ENCODE measurements around the gene HP1BP3.
"Not testable (repeated sequence)": the region's sequence is repeated elsewhere in the genome, so short reads cannot be mapped to it uniquely, and the experiment has no call there.

HP1BP3 gene

GRCh38 chr1:20726932-20727745, 60.0 kb downstream of the HP1BP3 start:
- no peak for DNase-seq

GRCh38 chr1:20726118-20726911, 60.8 kb downstream of the HP1BP3 start:
- DNase-seq: no peak

DNA sequence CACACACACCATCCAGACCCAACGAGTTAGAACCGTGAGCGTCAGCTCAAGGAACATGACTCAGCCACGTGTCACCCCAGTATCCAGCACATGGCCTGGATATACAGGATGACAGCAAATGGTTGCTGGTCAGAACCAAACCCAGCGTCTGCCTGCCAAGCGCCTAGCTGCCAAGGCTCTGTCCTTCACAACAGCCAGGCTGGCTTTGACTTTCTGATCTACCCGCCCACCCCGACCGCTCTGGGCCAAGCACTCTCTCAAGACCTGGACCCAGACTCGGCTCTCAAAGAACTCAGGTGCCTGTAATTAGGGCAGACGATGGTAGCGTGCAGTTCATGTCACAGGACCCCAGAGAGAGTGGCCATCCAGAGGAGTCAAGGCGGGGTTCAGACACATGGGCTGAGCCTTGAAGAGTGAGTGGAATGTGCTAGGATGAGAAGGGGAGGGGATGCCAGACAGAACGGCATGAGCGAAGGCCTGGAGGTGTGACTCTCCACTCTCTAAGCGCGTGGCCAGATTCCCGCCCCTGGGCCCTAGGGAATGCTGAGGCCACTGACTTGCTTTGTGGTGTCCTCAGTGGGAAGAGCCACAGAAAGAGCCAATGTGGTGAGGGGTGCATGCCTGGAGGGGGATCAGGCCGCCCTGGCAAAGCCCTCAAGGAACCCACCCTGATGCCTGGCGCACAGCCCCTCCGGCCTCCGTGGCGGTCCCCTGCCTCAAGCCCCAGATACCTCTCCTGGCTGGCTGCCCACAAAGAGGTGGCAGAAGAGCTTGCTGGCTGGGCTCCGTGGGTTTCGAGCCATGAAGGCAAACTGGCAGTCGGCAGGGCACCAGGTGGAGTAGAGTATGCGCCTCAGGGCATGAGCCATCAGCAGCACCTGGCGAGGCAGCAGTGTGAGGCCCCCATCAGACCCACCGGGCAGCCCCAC, 61.7 kb downstream of the HP1BP3 start:
- DNase-seq: no peak

DNA sequence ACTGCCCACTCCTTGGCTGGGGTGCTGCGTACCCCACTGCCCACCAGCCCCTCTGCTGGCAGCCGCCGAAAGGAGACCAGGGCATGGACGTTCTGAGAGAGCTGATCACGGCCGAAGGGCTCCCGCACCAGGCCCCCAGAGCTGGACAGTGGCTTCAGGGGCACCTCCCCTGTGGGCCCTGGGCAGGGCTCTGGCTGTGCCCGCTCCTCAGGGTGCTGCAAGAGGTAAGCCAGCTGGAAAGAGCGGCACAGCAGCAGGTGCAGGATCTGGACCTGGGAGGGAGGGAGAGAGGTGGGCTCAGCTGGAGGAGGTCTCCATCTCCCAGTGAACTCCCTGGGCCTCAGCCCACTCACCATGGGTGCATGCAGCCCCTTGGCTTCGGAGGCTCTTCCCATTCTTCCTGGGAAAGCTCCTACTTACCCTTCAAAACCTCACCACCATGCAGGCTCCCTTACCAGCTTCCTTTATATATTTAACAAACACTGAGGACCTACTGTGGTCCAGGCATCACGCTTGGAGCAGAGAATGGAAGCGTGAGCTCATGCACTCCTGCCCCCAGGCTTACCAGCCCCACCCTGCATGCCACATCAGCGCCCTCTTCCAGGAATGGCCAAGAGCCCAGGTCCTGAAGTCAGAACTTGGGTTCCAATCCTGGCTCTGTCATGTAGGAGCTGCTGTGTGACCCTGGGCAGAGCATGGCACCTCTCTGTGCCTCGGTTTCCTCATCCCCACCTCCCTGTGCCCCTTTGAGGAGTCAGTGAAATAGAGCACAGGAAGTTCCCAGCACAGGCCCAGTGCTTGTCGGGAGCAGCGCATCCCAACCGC, 62.5 kb downstream of the HP1BP3 start:
- DNase-seq: no peak

GRCh38 chr1:20723537-20724363, 63.4 kb downstream of the HP1BP3 start:
- DNase-seq: no peak

- DNase-seq: no peak
Measured at GRCh38 chr1:20723159-20723536, 64.0 kb downstream of the HP1BP3 start.

- no peak for DNase-seq
Measured at GRCh38 chr1:20721117-20722061, 65.7 kb downstream of the HP1BP3 start.

GRCh38 chr1:20720631-20721091, 66.4 kb downstream of the HP1BP3 start:
- DNase-seq: no peak

DNA sequence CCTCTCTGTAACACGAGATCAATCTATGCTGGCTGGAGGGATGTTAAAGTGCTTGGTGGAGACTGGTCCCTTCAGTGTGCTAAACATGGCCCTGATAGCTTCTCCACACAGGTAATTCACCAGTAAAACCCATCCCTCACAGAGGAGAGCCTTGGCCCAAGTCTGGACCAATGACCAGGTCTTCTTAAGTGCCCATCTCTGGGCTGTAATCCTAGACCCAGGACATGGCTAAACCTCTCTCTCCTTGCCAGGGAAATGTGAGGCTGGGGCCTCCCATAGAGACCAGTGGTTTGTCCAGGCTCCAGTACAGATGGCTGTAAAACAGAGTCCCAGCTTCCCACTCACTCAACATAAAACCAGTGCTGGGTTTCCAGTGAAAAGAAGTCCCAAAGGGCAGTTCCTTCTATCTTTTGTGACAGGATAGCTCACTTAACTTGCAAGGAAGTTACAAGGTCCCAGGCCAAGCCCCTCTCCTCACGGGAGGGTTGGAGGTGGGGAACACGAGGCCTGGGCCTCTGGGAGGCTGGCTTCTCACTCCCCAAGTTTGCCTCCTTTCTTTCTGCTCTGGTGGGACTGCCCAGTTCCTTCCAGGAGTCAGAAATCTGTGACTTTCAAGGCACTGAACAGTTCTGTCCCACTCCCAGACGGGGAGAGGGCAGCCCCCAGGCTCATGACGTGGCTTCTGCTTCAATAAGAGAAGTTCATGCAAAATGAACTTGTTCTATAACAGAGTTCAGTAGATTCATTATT, 67.1 kb downstream of the HP1BP3 start:
- no peak for DNase-seq

DNA sequence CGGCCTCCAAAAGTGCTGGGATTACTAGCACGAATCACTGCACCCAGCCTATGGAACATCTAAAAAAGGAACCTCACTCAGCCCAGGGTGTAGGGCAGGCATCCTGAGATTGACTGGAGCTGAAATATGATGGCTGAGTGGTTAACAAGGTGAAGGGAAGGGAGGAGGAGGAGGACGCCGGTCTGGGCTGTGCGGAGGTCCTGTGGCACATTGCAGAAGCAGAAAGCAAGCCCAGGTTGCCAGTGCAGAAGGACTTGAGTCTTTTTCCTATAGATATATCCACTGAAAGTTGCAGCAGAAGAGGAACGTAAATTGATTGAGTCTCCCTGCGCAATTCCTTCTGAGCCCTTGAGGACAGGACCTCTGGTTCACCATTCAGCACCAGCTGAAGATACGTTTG, 67.8 kb downstream of the HP1BP3 start:
- no peak for DNase-seq

GRCh38 chr1:20718343-20718882, 68.7 kb downstream of the HP1BP3 start:
- DNase-seq: not testable (repeated sequence)

GRCh38 chr1:20717452-20718342, 69.4 kb downstream of the HP1BP3 start, which contains the start of gene KIF17:
TSS of gene KIF17 (minus strand) at chr1:20718007. CDS start at chr1:20717706, 301 bp downstream.
- peak in 4 of 5 experiments; percentile 42 to 72 (median 62) for DNase-seq

DNA sequence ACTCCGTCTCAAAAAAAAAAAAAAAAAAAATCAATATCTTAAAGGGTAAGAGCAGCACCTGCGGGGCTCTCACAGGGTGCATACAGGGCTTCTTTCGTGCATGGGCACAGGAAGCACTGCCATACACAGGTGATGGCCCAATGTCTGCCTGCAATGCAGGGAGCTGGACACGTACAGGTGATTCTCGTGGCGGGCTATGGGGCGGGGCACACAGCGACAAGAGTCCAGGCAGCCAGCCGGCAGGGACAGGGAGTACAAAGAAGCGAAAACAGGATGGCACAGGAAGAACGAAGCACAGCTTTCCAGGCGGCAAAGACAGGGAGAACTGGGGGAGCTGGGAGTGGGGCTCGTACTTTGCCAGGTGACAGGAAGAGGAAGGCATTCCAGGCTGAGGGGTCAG, 70.9 kb downstream of the HP1BP3 start:
- no peak for DNase-seq

GRCh38 chr1:20715406-20715805, 71.7 kb downstream of the HP1BP3 start:
- DNase-seq: no peak

DNA sequence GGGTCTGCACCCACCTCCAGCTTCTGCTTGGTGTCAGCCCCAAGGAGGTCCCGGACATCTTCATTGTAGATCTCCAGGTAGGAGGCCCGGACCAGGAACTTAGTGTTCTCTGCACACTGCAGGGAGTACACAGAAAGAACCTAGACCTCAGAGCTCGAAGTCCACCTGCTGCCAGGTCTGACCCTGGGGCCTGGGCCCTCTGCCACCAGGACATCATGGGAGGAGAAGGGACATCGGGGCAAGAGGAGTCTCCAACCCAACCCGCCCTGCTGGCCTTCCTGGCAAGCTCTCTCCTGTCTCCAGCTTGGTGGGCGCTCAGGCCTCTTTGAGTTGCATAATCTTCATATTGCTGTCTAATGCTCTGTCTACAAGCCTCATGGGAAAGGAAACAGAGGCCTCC, 73.7 kb downstream of the HP1BP3 start:
- no peak for DNase-seq

- DNase-seq: no peak
Measured at GRCh38 chr1:20712215-20712577, 74.9 kb downstream of the HP1BP3 start.

Measured in T-helper 2 cell (primary cell).